ENCODE results near the gene BOD1. TPM values are rescaled to one million over a fixed set of nuclear protein-coding genes. Genes with fewer than 3 reads are reported as not detected.

Gene BOD1
- total and polyA plus RNA-seq, 10 of the 15 experiments (the other 5 are each of a cell fraction or from before 2014, with no cell fraction given), result 14.1 to 35.8 (median 29.6) TPM

DNA sequence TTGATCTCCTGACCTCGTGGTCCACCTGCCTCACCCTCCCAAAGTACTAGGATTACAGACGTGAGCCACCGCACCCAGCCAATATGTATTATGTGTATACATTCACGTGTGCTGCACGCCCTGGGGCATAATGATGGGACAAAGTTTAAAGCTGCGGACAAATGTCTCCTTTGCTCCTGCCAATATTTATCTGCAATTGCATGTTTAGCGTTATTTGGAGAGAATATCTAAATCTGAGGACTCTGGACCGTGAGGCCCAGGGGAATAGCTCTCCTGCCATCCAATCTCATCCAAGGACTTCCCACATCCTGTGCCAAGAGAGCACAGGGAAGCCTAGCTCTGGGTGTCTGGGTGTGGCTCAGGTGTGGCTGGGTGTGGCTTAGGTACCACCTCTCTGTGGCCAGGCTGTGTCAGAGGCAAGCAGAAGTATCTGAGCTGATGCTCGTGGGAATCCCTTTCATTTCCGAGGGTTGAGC, 6.9 kb upstream of the BOD1 start:
- intact Hi-C loops (cut with micrococcal nuclease; ENCODE audit: unreplicated experiment), result no loop called here
- no peak for TF ChIP-seq MTA2 (IDR thresholded peaks at IDR 0.05; ENCODE audit: low read depth)
- no peak for TF ChIP-seq CREM (IDR thresholded peaks at IDR 0.05; ENCODE audit: low read depth)
- no peak for TF ChIP-seq TCF7 (IDR thresholded peaks at IDR 0.05; ENCODE audit: borderline replicate concordance)
- TF ChIP-seq E2F4 (IDR thresholded peaks at IDR 0.05; ENCODE audit: low read depth, low read length), result no peak
- TF ChIP-seq, protein P1, sequence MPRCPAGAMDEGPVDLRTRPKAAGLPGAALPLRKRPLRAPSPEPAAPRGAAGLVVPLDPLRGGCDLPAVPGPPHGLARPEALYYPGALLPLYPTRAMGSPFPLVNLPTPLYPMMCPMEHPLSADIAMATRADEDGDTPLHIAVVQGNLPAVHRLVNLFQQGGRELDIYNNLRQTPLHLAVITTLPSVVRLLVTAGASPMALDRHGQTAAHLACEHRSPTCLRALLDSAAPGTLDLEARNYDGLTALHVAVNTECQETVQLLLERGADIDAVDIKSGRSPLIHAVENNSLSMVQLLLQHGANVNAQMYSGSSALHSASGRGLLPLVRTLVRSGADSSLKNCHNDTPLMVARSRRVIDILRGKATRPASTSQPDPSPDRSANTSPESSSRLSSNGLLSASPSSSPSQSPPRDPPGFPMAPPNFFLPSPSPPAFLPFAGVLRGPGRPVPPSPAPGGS (IDR thresholded peaks at IDR 0.05; ENCODE audit: borderline replicate concordance, insufficient read depth, low read depth, low read length, poor library complexity, severe bottlenecking), result no peak
- TF ChIP-seq RAD51 (IDR thresholded peaks at IDR 0.05), result no peak
- TF ChIP-seq, protein P2, sequence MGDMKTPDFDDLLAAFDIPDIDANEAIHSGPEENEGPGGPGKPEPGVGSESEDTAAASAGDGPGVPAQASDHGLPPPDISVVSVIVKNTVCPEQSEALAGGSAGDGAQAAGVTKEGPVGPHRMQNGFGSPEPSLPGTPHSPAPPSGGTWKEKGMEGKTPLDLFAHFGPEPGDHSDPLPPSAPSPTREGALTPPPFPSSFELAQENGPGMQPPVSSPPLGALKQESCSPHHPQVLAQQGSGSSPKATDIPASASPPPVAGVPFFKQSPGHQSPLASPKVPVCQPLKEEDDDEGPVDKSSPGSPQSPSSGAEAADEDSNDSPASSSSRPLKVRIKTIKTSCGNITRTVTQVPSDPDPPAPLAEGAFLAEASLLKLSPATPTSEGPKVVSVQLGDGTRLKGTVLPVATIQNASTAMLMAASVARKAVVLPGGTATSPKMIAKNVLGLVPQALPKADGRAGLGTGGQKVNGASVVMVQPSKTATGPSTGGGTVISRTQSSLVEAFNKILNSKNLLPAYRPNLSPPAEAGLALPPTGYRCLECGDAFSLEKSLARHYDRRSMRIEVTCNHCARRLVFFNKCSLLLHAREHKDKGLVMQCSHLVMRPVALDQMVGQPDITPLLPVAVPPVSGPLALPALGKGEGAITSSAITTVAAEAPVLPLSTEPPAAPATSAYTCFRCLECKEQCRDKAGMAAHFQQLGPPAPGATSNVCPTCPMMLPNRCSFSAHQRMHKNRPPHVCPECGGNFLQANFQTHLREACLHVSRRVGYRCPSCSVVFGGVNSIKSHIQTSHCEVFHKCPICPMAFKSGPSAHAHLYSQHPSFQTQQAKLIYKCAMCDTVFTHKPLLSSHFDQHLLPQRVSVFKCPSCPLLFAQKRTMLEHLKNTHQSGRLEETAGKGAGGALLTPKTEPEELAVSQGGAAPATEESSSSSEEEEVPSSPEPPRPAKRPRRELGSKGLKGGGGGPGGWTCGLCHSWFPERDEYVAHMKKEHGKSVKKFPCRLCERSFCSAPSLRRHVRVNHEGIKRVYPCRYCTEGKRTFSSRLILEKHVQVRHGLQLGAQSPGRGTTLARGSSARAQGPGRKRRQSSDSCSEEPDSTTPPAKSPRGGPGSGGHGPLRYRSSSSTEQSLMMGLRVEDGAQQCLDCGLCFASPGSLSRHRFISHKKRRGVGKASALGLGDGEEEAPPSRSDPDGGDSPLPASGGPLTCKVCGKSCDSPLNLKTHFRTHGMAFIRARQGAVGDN (IDR thresholded peaks at IDR 0.05), result no peak
- no peak for TF ChIP-seq NR2F1 (conservative IDR thresholded peaks at IDR 0.05)
- TF ChIP-seq SREBF2 (IDR thresholded peaks at IDR 0.05; ENCODE audit: low read length), result no peak
- TF ChIP-seq ZSCAN29 (IDR thresholded peaks at IDR 0.05), result no peak
- TF ChIP-seq, protein P3, sequence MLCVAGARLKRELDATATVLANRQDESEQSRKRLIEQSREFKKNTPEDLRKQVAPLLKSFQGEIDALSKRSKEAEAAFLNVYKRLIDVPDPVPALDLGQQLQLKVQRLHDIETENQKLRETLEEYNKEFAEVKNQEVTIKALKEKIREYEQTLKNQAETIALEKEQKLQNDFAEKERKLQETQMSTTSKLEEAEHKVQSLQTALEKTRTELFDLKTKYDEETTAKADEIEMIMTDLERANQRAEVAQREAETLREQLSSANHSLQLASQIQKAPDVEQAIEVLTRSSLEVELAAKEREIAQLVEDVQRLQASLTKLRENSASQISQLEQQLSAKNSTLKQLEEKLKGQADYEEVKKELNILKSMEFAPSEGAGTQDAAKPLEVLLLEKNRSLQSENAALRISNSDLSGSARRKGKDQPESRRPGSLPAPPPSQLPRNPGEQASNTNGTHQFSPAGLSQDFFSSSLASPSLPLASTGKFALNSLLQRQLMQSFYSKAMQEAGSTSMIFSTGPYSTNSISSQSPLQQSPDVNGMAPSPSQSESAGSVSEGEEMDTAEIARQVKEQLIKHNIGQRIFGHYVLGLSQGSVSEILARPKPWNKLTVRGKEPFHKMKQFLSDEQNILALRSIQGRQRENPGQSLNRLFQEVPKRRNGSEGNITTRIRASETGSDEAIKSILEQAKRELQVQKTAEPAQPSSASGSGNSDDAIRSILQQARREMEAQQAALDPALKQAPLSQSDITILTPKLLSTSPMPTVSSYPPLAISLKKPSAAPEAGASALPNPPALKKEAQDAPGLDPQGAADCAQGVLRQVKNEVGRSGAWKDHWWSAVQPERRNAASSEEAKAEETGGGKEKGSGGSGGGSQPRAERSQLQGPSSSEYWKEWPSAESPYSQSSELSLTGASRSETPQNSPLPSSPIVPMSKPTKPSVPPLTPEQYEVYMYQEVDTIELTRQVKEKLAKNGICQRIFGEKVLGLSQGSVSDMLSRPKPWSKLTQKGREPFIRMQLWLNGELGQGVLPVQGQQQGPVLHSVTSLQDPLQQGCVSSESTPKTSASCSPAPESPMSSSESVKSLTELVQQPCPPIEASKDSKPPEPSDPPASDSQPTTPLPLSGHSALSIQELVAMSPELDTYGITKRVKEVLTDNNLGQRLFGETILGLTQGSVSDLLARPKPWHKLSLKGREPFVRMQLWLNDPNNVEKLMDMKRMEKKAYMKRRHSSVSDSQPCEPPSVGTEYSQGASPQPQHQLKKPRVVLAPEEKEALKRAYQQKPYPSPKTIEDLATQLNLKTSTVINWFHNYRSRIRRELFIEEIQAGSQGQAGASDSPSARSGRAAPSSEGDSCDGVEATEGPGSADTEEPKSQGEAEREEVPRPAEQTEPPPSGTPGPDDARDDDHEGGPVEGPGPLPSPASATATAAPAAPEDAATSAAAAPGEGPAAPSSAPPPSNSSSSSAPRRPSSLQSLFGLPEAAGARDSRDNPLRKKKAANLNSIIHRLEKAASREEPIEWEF (IDR thresholded peaks at IDR 0.05; ENCODE audit: insufficient replicate concordance, low read depth, low read length), result no peak
- no peak for TF ChIP-seq MTA3 (IDR thresholded peaks at IDR 0.05; ENCODE audit: borderline replicate concordance, low read length)
- Histone ChIP-seq H3K9me3 (replicated peaks; ENCODE audit: control insufficient read depth, insufficient read depth, low read length) (no peaks in the 10 kb centered on the region), H4K20me1 (ENCODE audit: control insufficient read depth, insufficient read depth) (no peaks in the 10 kb centered on the region), H2AFZ (ENCODE audit: control insufficient read depth, low read depth, low read length) (no peak overlapping the region), H3K27ac (ENCODE audit: control insufficient read depth, insufficient read depth) (no peak overlapping the region), H3K9ac (ENCODE audit: control insufficient read depth, insufficient read depth, low read length) (no peak overlapping the region), H3K4me2 (ENCODE audit: control insufficient read depth, insufficient read depth) (no peak overlapping the region), H3K79me2 (ENCODE audit: control insufficient read depth, insufficient read depth, low read length) (no peaks in the 10 kb centered on the region), H3K36me3 (ENCODE audit: control insufficient read depth in 2 of 2, insufficient read depth in 2 of 2, low read length in 1 of 2) (no peaks in the 10 kb centered on the region), H3K4me1 (ENCODE audit: control insufficient read depth, insufficient read depth, low read length) (peaks cover 9% of the 10 kb centered on the region), H3K27me3 (replicated peaks in 1 of 2; ENCODE audit: control insufficient read depth in 2 of 2, insufficient read depth in 2 of 2, low read length in 1 of 2) (no peaks in the 10 kb centered on the region), H3K4me3 (no peak overlapping the region)
- in situ Hi-C loops (cut with MboI), result loop anchor here (5.0 kb wide), 2 partner anchors 304 to 344 kb away; no protein-coding TSS in a partner anchor
- no TSS peak for BruUV-seq (replicated peaks)
- SMC1A ChIA-PET (ENCODE audit: uncharacterized antibody, unreplicated experiment), result interaction anchor here (0.7 to 17.2 kb wide), 5 partner anchors 163 to 348 kb away, joined by 3 to 199 read pairs (median 8); no protein-coding TSS in a partner anchor
- WGBS (ENCODE audit: insufficient coverage, insufficient replicate concordance, low lambda C conversion rate, missing lambda C conversion rate), result 82% methylated on average over 10 of the region's 10 CpGs
- DNase-seq (ENCODE audit: low read depth, low spot score) (no peak), FAIRE-seq (no peak), ATAC-seq (no peak)
- RAD21 ChIA-PET (ENCODE audit: unreplicated experiment), result interaction anchor here (0.9 to 2.6 kb wide), 5 partner anchors 163 to 422 kb away, joined by 3 to 9 read pairs (median 4); partner anchors contain the start of gene NSG2
- POLR2A ChIA-PET, result interaction anchor here (0.6 to 1.2 kb wide), 3 partner anchors 124 to 392 kb away, joined by 3 to 5 read pairs (median 4); no protein-coding TSS in a partner anchor
- CTCF ChIA-PET, result interaction anchor here (0.8 to 17.1 kb wide), 5 partner anchors 7 to 432 kb away, joined by 3 to 267 read pairs (median 40); partner anchors contain the start of gene BOD1

Measured in GM12878 (cell line).